ENCODE results near the gene NAALADL1.

NAALADL1 gene, protein sequence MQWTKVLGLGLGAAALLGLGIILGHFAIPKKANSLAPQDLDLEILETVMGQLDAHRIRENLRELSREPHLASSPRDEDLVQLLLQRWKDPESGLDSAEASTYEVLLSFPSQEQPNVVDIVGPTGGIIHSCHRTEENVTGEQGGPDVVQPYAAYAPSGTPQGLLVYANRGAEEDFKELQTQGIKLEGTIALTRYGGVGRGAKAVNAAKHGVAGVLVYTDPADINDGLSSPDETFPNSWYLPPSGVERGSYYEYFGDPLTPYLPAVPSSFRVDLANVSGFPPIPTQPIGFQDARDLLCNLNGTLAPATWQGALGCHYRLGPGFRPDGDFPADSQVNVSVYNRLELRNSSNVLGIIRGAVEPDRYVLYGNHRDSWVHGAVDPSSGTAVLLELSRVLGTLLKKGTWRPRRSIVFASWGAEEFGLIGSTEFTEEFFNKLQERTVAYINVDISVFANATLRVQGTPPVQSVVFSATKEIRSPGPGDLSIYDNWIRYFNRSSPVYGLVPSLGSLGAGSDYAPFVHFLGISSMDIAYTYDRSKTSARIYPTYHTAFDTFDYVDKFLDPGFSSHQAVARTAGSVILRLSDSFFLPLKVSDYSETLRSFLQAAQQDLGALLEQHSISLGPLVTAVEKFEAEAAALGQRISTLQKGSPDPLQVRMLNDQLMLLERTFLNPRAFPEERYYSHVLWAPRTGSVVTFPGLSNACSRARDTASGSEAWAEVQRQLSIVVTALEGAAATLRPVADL

GRCh38 chr11:65058419-65059054, at the start of gene NAALADL1:
Gene NAALADL1 (minus strand): TSS chr11:65058553. CDS start chr11:65058521, 32 bp downstream.
- no peak for DNase-seq

- DNase-seq = no peak
These were observed 49.6 kb upstream of the NAALADL1 start for GRCh38 chr11:65107751-65108468.

DNA sequence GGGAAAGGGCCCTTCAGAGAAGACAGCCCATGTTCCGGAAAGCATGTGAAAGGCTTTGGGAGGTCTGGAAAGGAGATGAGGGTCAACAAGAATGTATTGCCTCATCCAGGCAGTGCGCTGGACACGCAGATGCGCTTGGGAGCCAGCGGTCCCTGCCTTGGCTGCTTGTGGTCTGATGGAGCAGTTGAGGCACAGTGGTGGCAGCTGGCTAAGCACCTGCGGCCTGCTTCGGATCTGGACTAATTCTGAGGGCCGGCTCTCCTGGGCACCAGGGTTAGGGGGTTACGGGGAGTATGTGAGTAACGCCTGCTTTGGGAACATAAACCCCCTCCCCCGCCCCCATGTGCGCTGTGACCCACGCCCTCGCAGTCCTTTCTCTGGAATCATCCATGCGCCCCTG, 48.7 kb upstream of the NAALADL1 start:
- no peak for DNase-seq

DNA sequence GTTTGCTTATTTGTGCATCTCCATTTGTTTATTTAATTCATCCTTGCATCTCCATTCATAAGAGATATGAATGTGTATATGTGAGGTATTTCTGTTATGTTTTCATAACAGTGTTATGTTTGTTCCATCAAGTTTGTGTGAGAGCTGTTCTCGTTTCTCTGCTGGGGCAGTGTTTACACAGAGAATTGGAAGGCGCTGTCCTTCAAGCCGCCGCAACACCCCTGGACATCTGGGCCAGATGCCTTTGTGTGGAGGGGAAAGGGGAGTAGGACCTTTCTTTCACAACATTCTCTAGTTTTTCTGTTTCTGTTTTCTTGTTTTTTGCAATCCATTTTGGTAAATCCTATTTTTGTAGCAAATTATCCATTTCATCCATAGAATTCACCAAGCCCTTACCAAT, 46.3 kb upstream of the NAALADL1 start:
- no peak for DNase-seq

DNA sequence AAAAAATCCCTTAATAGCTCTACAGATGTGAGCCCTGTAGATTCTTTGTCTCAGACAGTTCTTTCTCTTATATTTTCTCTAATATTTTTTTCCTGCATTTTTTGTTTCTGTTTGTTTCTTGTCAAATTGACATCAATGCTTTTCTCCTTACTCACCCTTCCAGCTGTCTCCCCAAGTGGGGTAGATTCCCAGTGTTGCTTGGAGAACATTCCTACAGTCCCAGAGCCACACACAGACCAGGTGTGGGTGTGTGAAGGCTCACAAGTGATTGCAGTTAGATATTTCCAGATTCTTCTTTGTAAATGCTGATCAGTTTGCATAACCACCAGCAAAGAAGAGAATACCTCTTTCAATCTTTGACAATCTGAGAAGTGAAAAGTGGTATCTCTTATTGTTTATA, 45.1 kb upstream of the NAALADL1 start:
- no peak for DNase-seq

DNA sequence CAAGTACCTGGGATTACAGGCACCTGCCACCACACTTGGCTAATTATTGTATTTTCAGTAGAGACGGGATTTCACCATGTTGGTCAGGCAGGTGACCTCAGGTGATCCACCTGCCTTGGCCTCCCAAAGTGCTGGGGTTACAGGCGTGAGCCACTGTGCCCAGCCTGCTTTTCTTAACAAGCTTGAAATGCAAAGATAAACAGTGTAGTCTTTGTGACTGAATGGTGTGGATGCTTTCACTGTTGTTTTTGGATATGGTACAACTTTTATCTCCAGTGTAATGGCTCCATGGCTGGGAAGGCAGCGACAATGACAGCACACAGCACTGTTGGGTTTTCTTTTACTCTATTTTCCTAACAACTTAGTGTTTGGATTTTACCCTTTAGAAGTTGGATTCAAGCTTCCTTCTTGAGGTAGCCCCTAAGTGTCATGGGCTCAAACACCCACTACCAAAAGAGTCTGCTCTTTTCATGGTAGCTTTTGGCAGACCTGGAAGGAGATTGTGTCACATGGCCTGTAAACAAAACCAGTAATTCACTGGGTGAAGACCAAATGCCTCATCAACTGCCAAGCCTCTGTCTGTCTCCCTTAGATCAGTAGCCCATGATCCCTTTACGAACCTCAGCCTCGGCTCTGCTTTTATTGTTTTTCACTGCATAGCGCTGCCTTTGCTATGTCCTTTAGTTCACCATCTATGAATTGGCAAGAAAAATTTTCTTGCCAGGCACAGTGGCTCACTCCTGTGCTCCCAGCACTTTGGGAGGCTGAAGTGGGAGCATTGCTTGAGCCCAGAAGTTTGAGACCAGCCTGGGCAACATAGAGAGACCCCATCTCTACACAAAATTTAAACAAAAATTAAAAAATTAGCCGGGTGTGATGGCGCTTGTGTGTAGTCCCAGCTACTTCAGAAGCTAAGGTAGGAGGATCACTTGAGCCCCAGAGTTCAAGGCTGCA, 44.1 kb upstream of the NAALADL1 start:
- DNase-seq = peak; percentile 38

DNA sequence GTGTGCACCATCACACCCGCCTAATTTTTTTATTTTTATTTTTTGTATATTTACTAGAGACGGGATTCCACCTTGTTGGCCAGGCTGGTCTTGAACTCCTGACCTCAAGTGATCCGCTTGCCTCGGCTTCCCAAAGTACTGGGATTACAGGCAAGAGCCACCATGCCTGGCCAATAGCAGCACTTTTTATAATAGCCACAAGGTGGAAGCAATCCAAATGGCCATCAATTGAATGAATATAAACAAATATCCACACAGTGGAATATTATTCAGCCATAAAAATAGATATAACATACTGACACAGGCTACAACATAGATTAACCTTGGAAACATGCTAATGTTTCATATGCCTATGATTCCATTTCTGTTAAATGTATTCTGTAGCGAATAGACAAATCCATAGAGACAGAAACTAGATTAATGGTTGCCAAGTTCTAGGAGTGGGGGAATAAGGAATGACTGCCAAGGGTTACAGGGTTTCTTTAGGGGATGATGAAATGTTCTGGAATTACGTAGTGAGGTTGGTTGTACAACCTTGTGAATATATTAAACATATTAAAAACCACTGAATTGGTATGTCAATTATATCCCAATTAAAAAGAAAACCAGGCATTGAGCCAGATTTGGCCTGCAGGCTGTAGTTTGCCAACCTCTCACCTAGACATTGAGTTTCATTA, 42.5 kb upstream of the NAALADL1 start:
- no peak for DNase-seq

- no peak for DNase-seq
These were observed 38.6 kb upstream of the NAALADL1 start for GRCh38 chr11:65096926-65097325.

- DNase-seq = peak; percentile 78
These were observed 37.8 kb upstream of the NAALADL1 start, which contains the start of gene VPS51 for GRCh38 chr11:65095974-65096806. Gene VPS51 (plus strand): TSS chr11:65096214. CDS start chr11:65096251, 37 bp downstream.

- DNase-seq = no peak
These were observed 37.1 kb upstream of the NAALADL1 start for GRCh38 chr11:65095427-65095826.

DNA sequence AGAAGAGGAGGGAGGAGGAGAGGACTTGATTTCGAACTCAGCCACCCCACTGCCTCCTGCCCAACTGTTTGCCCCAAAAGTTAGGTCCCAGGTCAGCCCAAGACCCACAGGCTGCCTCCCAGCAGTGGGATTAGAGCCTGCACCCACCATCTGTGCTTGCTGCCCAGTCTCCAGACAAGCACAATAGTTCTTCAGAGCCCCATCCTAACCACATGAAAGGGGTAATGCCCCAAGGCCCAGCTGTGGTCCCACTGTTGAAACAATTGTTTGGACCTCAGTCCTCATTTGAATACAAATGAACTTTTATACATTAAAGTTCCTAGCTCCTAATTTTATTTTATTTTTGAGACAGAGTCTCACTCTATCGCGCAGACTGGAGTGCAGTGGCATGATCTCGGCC, 32.3 kb upstream of the NAALADL1 start:
- DNase-seq = no peak

DNA sequence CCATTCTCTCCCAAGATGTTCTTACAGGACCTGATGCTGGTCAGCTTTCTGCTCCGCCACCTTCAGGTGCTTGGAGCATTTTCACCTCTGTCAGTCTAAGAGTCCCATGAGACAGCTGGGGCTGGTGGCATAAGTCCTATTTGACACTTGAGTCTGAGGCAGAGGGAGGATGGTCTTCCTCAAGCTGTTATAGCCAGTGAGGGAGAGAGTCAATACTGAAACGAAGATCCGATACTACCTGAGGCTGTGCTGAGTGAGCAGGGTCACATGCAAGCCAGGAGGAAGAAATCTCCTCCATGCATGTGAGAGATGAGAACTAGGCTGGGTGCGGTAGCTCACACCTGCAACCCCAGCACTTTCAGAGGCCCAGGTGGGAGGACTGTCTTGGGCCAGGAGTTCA, 31.3 kb upstream of the NAALADL1 start:
- no peak for DNase-seq

DNA sequence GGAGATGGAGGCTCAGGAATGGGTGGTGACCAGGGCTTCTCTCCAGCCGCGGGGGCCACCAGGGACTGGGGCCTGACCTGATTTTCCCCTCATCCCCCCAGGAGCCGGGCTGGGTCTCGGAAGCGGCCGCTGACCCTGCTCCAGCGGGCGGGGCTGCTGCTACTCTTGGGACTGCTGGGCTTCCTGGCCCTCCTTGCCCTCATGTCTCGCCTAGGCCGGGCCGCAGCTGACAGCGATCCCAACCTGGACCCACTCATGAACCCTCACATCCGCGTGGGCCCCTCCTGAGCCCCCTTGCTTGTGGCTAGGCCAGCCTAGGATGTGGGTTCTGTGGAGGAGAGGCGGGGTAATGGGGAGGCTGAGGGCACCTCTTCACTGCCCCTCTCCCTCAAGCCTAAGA, 29.5 kb upstream of the NAALADL1 start:
- DNase-seq = no peak

DNA sequence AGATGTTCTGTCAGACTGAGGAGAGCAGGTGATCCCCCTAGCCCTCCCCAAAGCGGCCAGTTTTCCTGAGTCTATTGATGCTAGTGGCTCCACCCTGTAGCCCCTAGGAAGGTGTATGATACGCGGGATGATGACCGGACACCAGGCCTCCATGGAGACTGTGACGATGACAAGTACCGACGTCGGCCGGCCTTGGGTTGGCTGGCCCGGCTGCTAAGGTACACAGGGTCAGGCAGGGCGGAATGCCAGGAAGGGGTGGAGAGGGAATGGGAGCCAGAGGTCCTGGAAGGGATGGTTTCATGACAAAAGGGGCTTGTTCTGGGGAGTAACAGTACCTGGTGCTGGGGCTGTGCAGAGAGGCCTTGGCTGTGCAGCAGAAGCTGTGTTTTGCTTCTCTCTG, 28.9 kb upstream of the NAALADL1 start:
- no peak for DNase-seq

DNA sequence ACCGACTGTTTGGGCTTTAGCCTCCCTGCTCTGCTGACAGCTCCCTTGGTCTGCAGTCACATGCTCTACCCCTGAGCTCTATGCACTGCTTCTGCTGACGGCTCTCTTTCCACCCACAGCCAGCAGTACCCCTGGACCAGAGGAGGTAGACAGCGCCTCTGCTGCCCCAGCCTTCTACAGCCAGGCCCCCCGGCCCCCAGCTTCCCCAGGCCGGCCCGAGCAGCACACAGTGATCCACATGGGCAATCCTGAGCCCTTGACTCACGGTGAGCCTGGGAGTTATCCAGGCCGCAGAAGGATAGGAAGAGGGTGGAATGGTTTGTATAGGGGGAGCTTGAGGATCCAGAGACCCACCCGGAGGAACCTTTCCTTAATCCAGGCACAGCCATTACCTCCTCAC, 28.5 kb upstream of the NAALADL1 start:
- no peak for DNase-seq

- DNase-seq = no peak
These were observed 27.1 kb upstream of the NAALADL1 start for GRCh38 chr11:65085446-65085845.

- DNase-seq = no peak
These were observed 26.4 kb upstream of the NAALADL1 start for GRCh38 chr11:65084598-65085375.

DNA sequence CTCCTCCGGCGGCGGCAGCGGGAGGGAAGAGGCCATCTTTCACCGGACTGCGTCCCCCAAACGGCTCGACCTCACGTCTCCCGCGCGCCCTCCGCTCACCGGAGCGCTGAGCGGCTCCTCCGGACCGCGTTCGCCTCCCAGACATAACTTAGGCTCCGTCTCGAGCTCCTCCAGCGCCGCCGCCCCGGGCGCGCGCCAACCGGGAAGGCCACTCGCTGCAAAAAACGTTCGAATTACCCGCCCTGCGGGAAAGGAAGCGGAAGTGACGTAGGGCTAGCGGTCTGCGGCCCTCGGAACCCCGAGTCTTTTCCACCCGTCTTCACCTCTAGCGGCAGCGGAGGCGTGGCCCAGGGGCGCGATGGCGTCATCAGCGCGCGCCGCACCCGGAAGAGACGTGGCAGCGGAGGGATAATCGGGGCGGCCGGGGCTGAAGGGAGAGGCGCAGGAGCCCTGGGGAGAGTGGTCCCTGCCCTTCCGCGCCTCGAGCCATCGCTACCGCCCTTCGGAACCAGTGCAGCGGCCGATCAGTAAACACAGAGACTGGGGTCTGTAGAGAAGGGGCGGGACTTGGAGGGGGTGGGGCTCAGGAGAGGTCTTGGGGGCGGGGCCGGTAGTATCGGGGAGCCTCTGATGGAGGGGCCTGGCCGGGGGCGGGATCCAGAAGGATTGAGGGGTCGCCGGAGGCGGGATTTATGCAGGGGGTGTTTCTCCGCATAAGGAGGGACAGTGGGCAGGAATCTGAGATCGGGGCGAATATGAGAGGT, 25.7 kb upstream of the NAALADL1 start, which contains the start of the genes CDCA5 and ZFPL1:
TSS of gene CDCA5 (minus strand) at position 207 of the 764 bp plus-strand sequence. CDS start at position 145, 62 bp downstream.
TSS of gene ZFPL1 (plus strand) at position 389 of the 764 bp plus-strand sequence. CDS start 477 bp downstream, outside the sequence.
- DNase-seq = peak; percentile 93

Data from DMS153 (cell line).